GM12892 (cell line): ENCODE measurements around the gene KMT5B.

ENCODE experiments used
- POLR2A ChIP-seq: IDR thresholded peaks from 2 replicates; pipeline ENCODE4 v1.6.1; 2011; ENCODE audit warnings: low read depth, low read length, control low read depth
- POLR2AphosphoS5 ChIP-seq: IDR thresholded peaks from 2 replicates; pipeline ENCODE4 v1.6.1; 2011; ENCODE audit warnings: low read depth, low read length, control low read depth
- TAF1 ChIP-seq: IDR thresholded peaks from 2 replicates; pipeline ENCODE4 v1.6.1; 2011; ENCODE audit warnings: low read depth, mild to moderate bottlenecking, control low read depth, low read length, borderline replicate concordance

GRCh38 chr11:68199295-68199987, 13.7 kb downstream of the KMT5B start:
- TF ChIP-seq TAF1 (no peak), POLR2AphosphoS5 (no peak), POLR2A (no peak)
